Measurements from ENCODE around the gene EGFL6. TPM values are rescaled to one million over a fixed set of nuclear protein-coding genes. Genes with fewer than 3 reads are reported as not detected.

Gene EGFL6
- polyA plus RNA-seq, 1 donor from 2014 or later, result 0.36 TPM

GRCh38 chrX:13664020-13664419 lies 94.6 kb downstream of the EGFL6 start:
- H3K9me2 ChIP-seq (ENCODE audit: insufficient read depth, low read length), result no peaks in the 10 kb centered on the region

GRCh38 chrX:13666836-13667235 lies 97.4 kb downstream of the EGFL6 start:
- Histone ChIP-seq H4K20me1 (ENCODE audit: insufficient read depth) (no peaks in the 10 kb centered on the region), H3K36me3 (ENCODE audit: insufficient read depth, low read length) (no peaks in the 10 kb centered on the region), H3K9ac (ENCODE audit: low read length) (no peak overlapping the region), H3K79me2 (replicated peaks; ENCODE audit: insufficient read depth, low read length) (no peaks in the 10 kb centered on the region), H3K9me2 (ENCODE audit: insufficient read depth, low read length) (no peaks in the 10 kb centered on the region), H3K4me2 (ENCODE audit: low read length) (no peak overlapping the region), H3K27me3 (ENCODE audit: insufficient read depth, low read depth, low read length) (no peaks in the 10 kb centered on the region), H3K27ac (ENCODE audit: low read length) (no peak overlapping the region), H3K9me3 (ENCODE audit: low read length) (no peaks in the 10 kb centered on the region), H3K4me3 (ENCODE audit: low read length) (no peak overlapping the region), H2AFZ (ENCODE audit: low read depth, low read length) (no peak overlapping the region), H3F3A (ENCODE audit: insufficient read depth, low read length, poor library complexity, severe bottlenecking) (no peaks in the 10 kb centered on the region)
- no peak for TF ChIP-seq RAD21 (conservative IDR thresholded peaks at IDR 0.05)
- no peak for TF ChIP-seq TAF1 (IDR thresholded peaks at IDR 0.05; ENCODE audit: low read depth)
- no peak for TF ChIP-seq POLR2AphosphoS5 (IDR thresholded peaks at IDR 0.05)
- no peak for TF ChIP-seq REST (IDR thresholded peaks at IDR 0.05; ENCODE audit: borderline replicate concordance)
- no peak for TF ChIP-seq SMC3 (conservative IDR thresholded peaks at IDR 0.05; ENCODE audit: poor library complexity)
- TF ChIP-seq MXI1 (conservative IDR thresholded peaks at IDR 0.05; ENCODE audit: poor library complexity, severe bottlenecking), result no peak
- TF ChIP-seq EP300 (conservative IDR thresholded peaks at IDR 0.05; ENCODE audit: poor library complexity, severe bottlenecking), result no peak
- no peak for TF ChIP-seq EZH2 (IDR thresholded peaks at IDR 0.05; ENCODE audit: borderline replicate concordance, insufficient read depth, low read length, poor library complexity, severe bottlenecking)

More at GRCh38 chrX:13664020-13664419, 94.6 kb downstream of the EGFL6 start:
- no peaks in the 10 kb centered on the region for H3F3A ChIP-seq (ENCODE audit: insufficient read depth, low read length, poor library complexity, severe bottlenecking)
- H2AFZ ChIP-seq (ENCODE audit: low read depth, low read length), result no peak overlapping the region
- H3K27ac ChIP-seq (ENCODE audit: low read length), result no peak overlapping the region
- no peaks in the 10 kb centered on the region for H3K9me3 ChIP-seq (ENCODE audit: low read length)
- no peak overlapping the region for H3K4me3 ChIP-seq (ENCODE audit: low read length)
- no peaks in the 10 kb centered on the region for H3K36me3 ChIP-seq (ENCODE audit: insufficient read depth, low read length)
- no peaks in the 10 kb centered on the region for H3K27me3 ChIP-seq (ENCODE audit: insufficient read depth, low read depth, low read length)
- no peaks in the 10 kb centered on the region for H4K20me1 ChIP-seq (ENCODE audit: insufficient read depth)
- TF ChIP-seq TAF1 (IDR thresholded peaks at IDR 0.05; ENCODE audit: low read depth) (no peak), REST (IDR thresholded peaks at IDR 0.05; ENCODE audit: borderline replicate concordance) (no peak), MXI1 (conservative IDR thresholded peaks at IDR 0.05; ENCODE audit: poor library complexity, severe bottlenecking) (no peak), CTCF (IDR thresholded peaks at IDR 0.05; ENCODE audit: poor library complexity, severe bottlenecking) (no peak), EP300 (conservative IDR thresholded peaks at IDR 0.05; ENCODE audit: poor library complexity, severe bottlenecking) (no peak), SMC3 (conservative IDR thresholded peaks at IDR 0.05; ENCODE audit: poor library complexity) (no peak), RAD21 (conservative IDR thresholded peaks at IDR 0.05) (no peak), EZH2 (IDR thresholded peaks at IDR 0.05; ENCODE audit: borderline replicate concordance, insufficient read depth, low read length, poor library complexity, severe bottlenecking) (no peak), POLR2AphosphoS5 (IDR thresholded peaks at IDR 0.05) (no peak)
- no peak overlapping the region for H3K9ac ChIP-seq (ENCODE audit: low read length)
- H3K4me2 ChIP-seq (ENCODE audit: low read length), result no peak overlapping the region
- no peaks in the 10 kb centered on the region for H3K79me2 ChIP-seq (replicated peaks; ENCODE audit: insufficient read depth, low read length)
